ENCODE results near the gene WDFY1.

DNA sequence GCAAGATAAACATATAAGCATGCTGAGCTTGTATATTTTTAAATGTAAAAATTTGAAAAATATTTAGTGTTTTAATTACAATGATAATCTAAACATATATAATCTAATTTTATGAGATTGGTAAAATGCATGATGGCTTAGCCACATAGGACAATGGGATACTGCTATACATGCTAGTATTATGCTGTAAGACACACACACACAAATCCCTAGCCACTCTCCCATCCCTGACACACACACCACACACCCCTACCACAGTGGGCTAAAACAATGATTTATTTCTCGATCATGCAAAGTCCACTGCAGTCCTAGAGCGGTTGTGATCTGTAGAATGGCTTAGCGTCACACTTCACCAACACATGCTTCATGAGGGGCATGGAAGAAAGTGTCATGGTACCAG, 71.5 kb downstream of the WDFY1 start:
- TF ChIP-seq, protein P1, sequence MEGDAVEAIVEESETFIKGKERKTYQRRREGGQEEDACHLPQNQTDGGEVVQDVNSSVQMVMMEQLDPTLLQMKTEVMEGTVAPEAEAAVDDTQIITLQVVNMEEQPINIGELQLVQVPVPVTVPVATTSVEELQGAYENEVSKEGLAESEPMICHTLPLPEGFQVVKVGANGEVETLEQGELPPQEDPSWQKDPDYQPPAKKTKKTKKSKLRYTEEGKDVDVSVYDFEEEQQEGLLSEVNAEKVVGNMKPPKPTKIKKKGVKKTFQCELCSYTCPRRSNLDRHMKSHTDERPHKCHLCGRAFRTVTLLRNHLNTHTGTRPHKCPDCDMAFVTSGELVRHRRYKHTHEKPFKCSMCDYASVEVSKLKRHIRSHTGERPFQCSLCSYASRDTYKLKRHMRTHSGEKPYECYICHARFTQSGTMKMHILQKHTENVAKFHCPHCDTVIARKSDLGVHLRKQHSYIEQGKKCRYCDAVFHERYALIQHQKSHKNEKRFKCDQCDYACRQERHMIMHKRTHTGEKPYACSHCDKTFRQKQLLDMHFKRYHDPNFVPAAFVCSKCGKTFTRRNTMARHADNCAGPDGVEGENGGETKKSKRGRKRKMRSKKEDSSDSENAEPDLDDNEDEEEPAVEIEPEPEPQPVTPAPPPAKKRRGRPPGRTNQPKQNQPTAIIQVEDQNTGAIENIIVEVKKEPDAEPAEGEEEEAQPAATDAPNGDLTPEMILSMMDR (IDR thresholded peaks at IDR 0.05) = no peak
- TF ChIP-seq EP300 (IDR thresholded peaks at IDR 0.05) = no peak
